GM12864 (cell line): ENCODE results near the gene SLC36A1.

Source experiments
- DNase-seq: peaks from one replicate; pipeline ENCODE4 v3.0.0-alpha.2; 2011; ENCODE audit warnings: low read depth
- H3K4me3 ChIP-seq: 2 replicates; pipeline ENCODE4 v1.5.1; 2011; ENCODE audit warnings: mild to moderate bottlenecking, low read depth, low read length, control low read depth
- TF ChIP-seq, protein P1 (sequence below): IDR thresholded peaks from 2 replicates; pipeline ENCODE4 v1.5.1; 2011; ENCODE audit warnings: low read depth, mild to moderate bottlenecking, moderate library complexity, low read length, control low read depth, inconsistent platforms; ENCODE audit errors: missing control alignments

Gene SLC36A1

DNA sequence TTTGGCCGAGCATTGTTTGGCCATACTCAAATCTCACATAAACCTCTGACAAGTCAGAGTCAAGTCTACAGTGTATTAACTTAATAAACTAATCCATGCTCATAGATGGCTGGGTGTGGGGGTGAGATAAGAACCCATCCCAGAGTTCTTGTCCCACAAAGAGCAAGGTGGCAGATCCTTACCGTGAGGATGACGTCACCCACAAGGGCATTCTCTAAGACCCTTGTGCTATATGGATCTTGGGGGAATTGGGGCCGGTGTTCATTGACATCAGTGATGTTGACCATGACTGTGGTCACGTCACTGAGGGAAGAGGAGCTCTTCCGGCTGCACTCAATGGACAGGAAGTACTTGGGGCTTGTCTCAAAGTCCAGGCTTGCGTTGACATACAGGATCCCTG, 81.6 kb downstream of the SLC36A1 start:
- no peak overlapping the region for H3K4me3 ChIP-seq
- no peak for DNase-seq
- TF ChIP-seq, protein P1, sequence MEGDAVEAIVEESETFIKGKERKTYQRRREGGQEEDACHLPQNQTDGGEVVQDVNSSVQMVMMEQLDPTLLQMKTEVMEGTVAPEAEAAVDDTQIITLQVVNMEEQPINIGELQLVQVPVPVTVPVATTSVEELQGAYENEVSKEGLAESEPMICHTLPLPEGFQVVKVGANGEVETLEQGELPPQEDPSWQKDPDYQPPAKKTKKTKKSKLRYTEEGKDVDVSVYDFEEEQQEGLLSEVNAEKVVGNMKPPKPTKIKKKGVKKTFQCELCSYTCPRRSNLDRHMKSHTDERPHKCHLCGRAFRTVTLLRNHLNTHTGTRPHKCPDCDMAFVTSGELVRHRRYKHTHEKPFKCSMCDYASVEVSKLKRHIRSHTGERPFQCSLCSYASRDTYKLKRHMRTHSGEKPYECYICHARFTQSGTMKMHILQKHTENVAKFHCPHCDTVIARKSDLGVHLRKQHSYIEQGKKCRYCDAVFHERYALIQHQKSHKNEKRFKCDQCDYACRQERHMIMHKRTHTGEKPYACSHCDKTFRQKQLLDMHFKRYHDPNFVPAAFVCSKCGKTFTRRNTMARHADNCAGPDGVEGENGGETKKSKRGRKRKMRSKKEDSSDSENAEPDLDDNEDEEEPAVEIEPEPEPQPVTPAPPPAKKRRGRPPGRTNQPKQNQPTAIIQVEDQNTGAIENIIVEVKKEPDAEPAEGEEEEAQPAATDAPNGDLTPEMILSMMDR = no peak

DNA sequence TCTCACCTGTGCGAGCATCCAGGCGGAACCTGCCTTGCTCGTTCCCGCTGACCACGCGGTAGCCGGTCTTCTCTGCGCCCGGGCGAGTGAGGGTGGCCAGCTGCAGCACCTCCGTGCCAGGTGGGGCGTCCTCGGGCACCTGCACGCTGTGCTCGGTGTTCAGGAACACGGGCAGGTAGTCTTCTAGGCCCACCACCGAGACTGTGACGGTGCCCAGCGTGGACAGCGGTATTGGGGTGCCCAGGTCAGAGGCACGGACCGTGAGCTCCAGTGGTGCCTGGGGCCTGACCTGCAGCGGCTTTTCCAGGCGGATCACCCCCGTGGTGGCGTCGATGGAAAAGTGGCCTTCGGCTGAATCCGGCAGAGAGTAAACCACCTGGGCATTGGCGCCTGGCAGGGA, 84.2 kb downstream of the SLC36A1 start:
- TF ChIP-seq, protein P1 = no peak

DNA sequence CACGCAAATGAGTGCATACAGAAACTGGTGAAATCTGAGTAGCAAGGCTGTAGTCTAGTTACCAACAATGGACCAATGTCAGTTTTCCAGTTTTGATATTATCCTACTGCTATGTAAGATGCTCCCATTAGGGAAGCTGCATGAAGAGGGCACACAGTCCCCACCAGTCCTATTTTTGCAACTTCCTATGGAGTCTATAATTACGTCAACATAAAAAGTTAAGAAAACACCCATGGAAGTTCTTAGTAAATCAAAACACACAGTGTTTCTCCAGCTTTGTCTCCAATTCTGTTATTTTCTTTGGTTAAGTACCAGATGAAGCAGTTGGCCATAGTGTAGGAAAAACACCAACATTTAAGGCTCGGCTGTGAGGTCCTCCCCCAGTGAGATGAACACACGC, 85.0 kb downstream of the SLC36A1 start:
- DNase-seq = no peak
- TF ChIP-seq, protein P1 = no peak
- no peak overlapping the region for H3K4me3 ChIP-seq

More for the DNA sequence above, 84.2 kb downstream of the SLC36A1 start:
- no peak for DNase-seq
- H3K4me3 ChIP-seq = no peak overlapping the region

DNA sequence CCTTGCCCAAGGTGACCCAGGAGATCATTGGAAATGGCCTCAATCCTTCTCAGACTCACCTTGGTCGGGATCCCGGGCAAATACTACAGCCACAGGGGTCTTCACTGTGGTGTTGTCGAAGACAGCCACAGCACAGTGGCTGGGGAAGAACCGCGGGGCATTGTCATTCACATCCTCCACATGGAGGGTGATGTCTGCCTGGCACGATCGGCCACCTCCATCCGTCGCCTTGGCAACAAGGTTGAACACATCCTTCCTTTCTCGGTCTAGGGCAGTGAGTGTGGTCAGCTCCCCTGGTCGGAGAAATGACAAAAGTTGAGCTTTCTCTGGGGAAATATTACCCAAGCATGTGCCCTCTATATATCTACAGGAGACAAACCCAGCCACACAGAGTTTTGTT, 86.9 kb downstream of the SLC36A1 start:
- DNase-seq = no peak
- TF ChIP-seq, protein P1 = no peak
- H3K4me3 ChIP-seq = no peak overlapping the region

DNA sequence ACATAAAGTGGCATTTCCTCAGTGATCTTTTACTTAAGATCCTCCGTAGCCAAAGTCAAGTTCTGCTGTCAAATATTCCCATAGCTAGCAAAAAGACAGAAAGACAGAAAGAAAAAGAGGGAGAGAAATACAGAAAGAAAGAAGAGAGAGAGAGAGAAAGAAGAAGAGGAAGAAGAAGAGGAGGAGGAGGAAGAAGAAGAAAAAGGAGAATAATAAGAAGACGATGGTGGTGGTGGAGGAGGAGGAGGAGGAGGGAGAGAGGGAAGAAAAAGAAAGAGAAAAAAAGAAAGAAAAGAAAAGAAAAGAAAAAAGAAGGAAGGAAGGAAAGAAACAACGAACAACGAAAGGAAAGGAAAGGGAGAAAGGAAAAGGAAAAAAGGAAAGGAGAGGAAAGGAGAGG, 89.6 kb downstream of the SLC36A1 start:
- H3K4me3 ChIP-seq = no peak overlapping the region
- TF ChIP-seq, protein P1 = no peak
- DNase-seq = no peak

DNA sequence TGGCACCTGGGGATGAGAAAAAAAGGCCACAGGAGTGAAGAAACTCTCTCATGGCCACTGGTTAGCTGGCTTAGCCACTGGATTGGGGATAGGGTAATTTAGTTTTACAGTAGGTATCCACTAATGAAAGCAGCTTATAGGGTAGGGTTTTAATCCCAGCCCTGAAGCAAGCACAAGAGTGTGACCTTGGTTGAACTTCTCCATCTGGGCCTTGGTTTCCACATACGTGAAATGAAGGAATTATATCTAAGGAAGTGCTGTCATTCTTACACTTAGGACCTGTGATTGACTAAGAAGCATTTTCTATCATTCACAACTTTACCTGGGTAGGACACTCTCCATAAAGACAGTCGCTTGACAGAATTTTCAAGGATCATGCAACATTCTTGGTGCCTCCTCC, 94.2 kb downstream of the SLC36A1 start:
- TF ChIP-seq, protein P1 = no peak
- no peak overlapping the region for H3K4me3 ChIP-seq
- DNase-seq = no peak
